Hepatocyte (in vitro differentiated cells): ENCODE measurements around the gene CHRNB1. TPM values are rescaled to one million over a fixed set of nuclear protein-coding genes. Genes with fewer than 3 reads are reported as not detected.

ENCODE experiments used
- DNase-seq: peaks from one replicate; pipeline ENCODE4 v3.0.0-alpha.2; 2016; ENCODE audit warnings: low spot score
- H2AFZ ChIP-seq: fragments of 200-600 bp; sonication (generic); 2 replicates; pipeline ENCODE4 v1.6.0; 2016; ENCODE audit warnings: antibody characterized with exemption, mild to moderate bottlenecking
- H3K27ac ChIP-seq: fragments of 200-600 bp; sonication (generic); 2 replicates; pipeline ENCODE4 v1.5.1; 2016; ENCODE audit warnings: mild to moderate bottlenecking
- H3K27me3 ChIP-seq: fragments of 200-600 bp; sonication (generic); 2 replicates; pipeline ENCODE4 v1.6.1; 2016
- H3K36me3 ChIP-seq: fragments of 200-600 bp; sonication (generic); replicated peaks from 2 replicates; pipeline ENCODE4 v1.5.1; 2016; ENCODE audit warnings: low read depth; ENCODE audit not compliant: insufficient read depth
- H3K4me1 ChIP-seq: fragments of 200-600 bp; sonication (generic); 2 replicates; pipeline ENCODE4 v1.5.1; 2016; ENCODE audit warnings: mild to moderate bottlenecking, moderate library complexity; ENCODE audit not compliant: insufficient read depth
- H3K4me2 ChIP-seq: fragments of 200-600 bp; sonication (generic); 2 replicates; pipeline ENCODE4 v1.6.0; 2016
- H3K4me3 ChIP-seq: fragments of 200-600 bp; sonication (generic); 2 replicates; pipeline ENCODE4 v1.5.1; 2016; ENCODE audit warnings: mild to moderate bottlenecking
- H3K79me2 ChIP-seq: fragments of 200-600 bp; sonication (generic); 2 replicates; pipeline ENCODE4 v1.6.0; 2017; ENCODE audit warnings: mild to moderate bottlenecking
- H3K9me2 ChIP-seq: fragments of 200-600 bp; sonication (generic); replicated peaks from 2 replicates; pipeline ENCODE4 v1.6.0; 2017; ENCODE audit warnings: mild to moderate bottlenecking; ENCODE audit not compliant: insufficient read depth
- H3K9me3 ChIP-seq: fragments of 200-600 bp; sonication (generic); 2 replicates; pipeline ENCODE4 v1.5.1; 2016; ENCODE audit warnings: low read depth, mild to moderate bottlenecking
- H4K20me1 ChIP-seq: fragments of 200-600 bp; sonication (generic); 2 replicates; pipeline ENCODE4 v1.6.0; 2016; ENCODE audit warnings: mild to moderate bottlenecking; ENCODE audit not compliant: insufficient read depth, poor library complexity, severe bottlenecking
- CTCF ChIP-seq: fragments of 200-600 bp; sonication (generic); IDR thresholded peaks from 2 replicates; pipeline ENCODE4 v1.5.1; 2016; ENCODE audit warnings: antibody characterized with exemption, mild to moderate bottlenecking; ENCODE audit not compliant: poor library complexity
- EZH2 ChIP-seq: fragments of 200-600 bp; sonication (generic); IDR thresholded peaks from 2 replicates; pipeline ENCODE4 v1.6.1; 2016; ENCODE audit warnings: antibody characterized with exemption, mild to moderate bottlenecking, borderline replicate concordance
- EZH2phosphoT487 ChIP-seq: fragments of 200-600 bp; sonication (generic); IDR thresholded peaks from one replicate; pipeline ENCODE4 v1.6.1; 2018; ENCODE audit warnings: antibody characterized with exemption, mild to moderate bottlenecking, low read depth, moderate library complexity; ENCODE audit not compliant: unreplicated experiment, severe bottlenecking
- WGBS: methylation state at CpG from one replicate; pipeline ENCODE4 v1.1.6; 2016; ENCODE audit warnings: low lambda C conversion rate; ENCODE audit errors: missing lambda C conversion rate; 5-methylcytosine and 5-hydroxymethylcytosine counted together
- polyA plus RNA-seq: library from polyadenylated mRNA; unstranded; fragments of >200 nt; fragmentation: Nextera tagmentation; extraction: Ambion mirVana; gene quantifications from 2 replicates; pipeline ENCODE4 v1.2.1, GENCODE V29; 2016
- total RNA-seq: library from RNA; depleted of rRNA; stranded (reverse); fragments of >200 nt; gene quantifications from 2 replicates; pipeline ENCODE4 v1.2.3, GENCODE V29; 2014

Gene CHRNB1
- total and polyA plus RNA-seq, 2 experiments from 2014 or later: 10.9 to 17.5 TPM

DNA sequence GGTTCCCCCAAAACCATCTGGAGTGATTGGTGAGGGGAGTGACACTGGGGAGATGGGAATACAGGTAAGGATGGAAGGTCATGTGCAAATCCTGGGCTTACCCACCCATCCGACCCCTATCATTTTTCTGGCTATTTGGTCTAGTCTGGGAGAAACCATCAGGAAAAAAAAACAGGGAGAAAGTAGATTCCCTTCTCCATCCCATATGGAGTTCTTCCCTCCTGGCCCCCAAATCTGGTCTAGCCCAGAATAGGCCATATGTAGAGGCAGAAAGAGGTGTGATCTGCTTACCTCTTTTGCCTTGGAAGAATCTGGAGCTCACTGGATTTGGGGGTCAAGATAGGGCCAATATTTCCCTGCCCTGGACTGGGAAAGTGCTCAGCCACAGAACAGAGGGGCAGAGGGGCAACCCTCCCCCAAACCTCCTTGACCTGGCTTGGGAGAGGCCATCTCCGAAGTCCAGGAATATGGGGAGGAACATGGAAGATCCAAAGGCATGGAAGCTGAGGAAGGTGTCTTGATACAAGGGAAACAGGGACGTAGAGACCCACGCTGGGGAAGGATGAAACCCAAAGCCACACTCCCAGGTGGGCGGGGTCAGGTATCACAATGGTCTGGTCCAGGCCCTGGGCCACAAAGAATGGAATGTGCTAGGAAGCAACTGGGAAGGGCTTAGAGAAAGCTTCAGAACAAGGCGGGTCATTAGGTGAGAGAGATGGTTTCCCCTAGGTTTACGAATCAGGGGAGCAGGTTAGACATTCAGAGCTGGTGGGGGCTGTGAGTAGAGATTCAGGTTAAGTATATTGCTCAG, 16.2 kb downstream of the CHRNB1 start:
- Histone ChIP-seq H4K20me1 (no peaks in the 10 kb centered on the region), H3K36me3 (no peaks in the 10 kb centered on the region), H3K4me2 (no peak overlapping the region), H3K9me2 (no peaks in the 10 kb centered on the region), H3K27me3 (no peaks in the 10 kb centered on the region), H2AFZ (no peak overlapping the region), H3K27ac (no peak overlapping the region), H3K4me3 (no peak overlapping the region), H3K79me2 (no peaks in the 10 kb centered on the region), H3K4me1 (no peaks in the 10 kb centered on the region), H3K9me3 (no peaks in the 10 kb centered on the region)
- DNase-seq: no peak
- WGBS: 93% methylated on average over 7 of the region's 7 CpGs
- TF ChIP-seq EZH2phosphoT487 (no peak), CTCF (no peak), EZH2 (no peak)

- no peaks in the 10 kb centered on the region for H3K4me1 ChIP-seq
- no peak for DNase-seq
- no peaks in the 10 kb centered on the region for H3K27me3 ChIP-seq
- no peak overlapping the region for H3K27ac ChIP-seq
- H3K4me2 ChIP-seq: no peak overlapping the region
- peaks cover 16% of the 10 kb centered on the region for H3K79me2 ChIP-seq
- no peak overlapping the region for H2AFZ ChIP-seq
- TF ChIP-seq EZH2: no peak
- no peak for TF ChIP-seq CTCF
- no peak for TF ChIP-seq EZH2phosphoT487
- 94% methylated on average over 41 of the region's 44 CpGs for WGBS
- no peaks in the 10 kb centered on the region for H3K9me2 ChIP-seq
- no peaks in the 10 kb centered on the region for H3K36me3 ChIP-seq
- H3K9me3 ChIP-seq: no peaks in the 10 kb centered on the region
- H3K4me3 ChIP-seq: no peak overlapping the region
- peaks cover 13% of the 10 kb centered on the region for H4K20me1 ChIP-seq
Observed at GRCh38 chr17:7462474-7463371, 17.9 kb downstream of the CHRNB1 start.

DNA sequence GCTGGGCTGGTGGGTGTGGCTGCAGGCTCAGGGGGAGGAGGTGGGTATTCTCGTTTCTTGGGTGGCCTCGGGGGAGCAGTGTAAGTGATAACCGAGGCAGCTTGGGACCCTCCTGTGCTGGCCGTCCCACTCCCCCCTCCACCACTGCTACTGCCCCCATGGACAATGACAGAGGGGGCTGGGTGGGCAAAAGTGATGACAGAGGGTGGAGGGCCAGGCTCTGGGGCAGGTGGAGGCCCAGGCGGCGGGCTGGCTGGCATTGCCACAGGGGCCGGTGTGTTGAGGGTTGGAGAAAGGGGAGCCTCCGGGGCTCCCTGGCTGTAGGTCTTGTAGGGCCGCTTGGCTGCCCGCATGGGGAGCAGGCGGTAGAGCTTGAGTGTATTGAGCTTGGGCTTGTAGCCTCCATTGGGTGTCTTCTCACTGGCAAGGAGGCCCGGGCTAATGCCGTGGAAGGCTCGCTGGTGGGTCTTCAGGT, 18.5 kb downstream of the CHRNB1 start:
- Histone ChIP-seq H3K9me2 (no peaks in the 10 kb centered on the region), H3K36me3 (no peaks in the 10 kb centered on the region), H4K20me1 (peaks cover 18% of the 10 kb centered on the region), H3K27me3 (no peaks in the 10 kb centered on the region), H3K79me2 (peaks cover 23% of the 10 kb centered on the region), H3K4me3 (no peak overlapping the region), H3K4me1 (no peaks in the 10 kb centered on the region), H3K4me2 (no peak overlapping the region), H2AFZ (no peak overlapping the region), H3K9me3 (no peaks in the 10 kb centered on the region), H3K27ac (no peak overlapping the region)
- TF ChIP-seq EZH2phosphoT487: no peak
- DNase-seq: no peak
- 97% methylated on average over 7 of the region's 14 CpGs for WGBS
